ENCODE data around the gene S100A2.

The S100A2 gene

GRCh38 chr1:153550398-153550758 lies 15.3 kb downstream of the S100A2 start:
- Histone ChIP-seq H3K27ac (ENCODE audit: low read depth, low read length) (no peak overlapping the region), H3K4me1 (ENCODE audit: control insufficient read depth, low read length) (peaks cover 5% of the 10 kb centered on the region), H3K4me2 (ENCODE audit: low read length) (no peak overlapping the region), H3K4me3 (ENCODE audit: low read length) (no peak overlapping the region), H4K20me1 (ENCODE audit: control insufficient read depth, insufficient read depth, low read depth, low read length) (no peaks in the 10 kb centered on the region), H3K79me2 (ENCODE audit: control insufficient read depth, low read length) (no peaks in the 10 kb centered on the region), H3F3A (ENCODE audit: control insufficient read depth, insufficient read depth) (no peaks in the 10 kb centered on the region), H3K36me3 (ENCODE audit: control insufficient read depth, low read length) (no peaks in the 10 kb centered on the region), H3K27me3 (ENCODE audit: control insufficient read depth, low read length) (peaks cover 38% of the 10 kb centered on the region), H3K9me2 (replicated peaks; ENCODE audit: control insufficient read depth, low read length) (no peaks in the 10 kb centered on the region), H3K9me3 (ENCODE audit: control insufficient read depth, insufficient read depth, low read length) (no peaks in the 10 kb centered on the region)
- TF ChIP-seq CTCF (IDR thresholded peaks at IDR 0.05; ENCODE audit: low read depth, low read length, poor library complexity, severe bottlenecking) (no peak), EZH2phosphoT487 (IDR thresholded peaks at IDR 0.05; ENCODE audit: borderline replicate concordance, low read length) (no peak)

- no peaks in the 10 kb centered on the region for H3K36me3 ChIP-seq (ENCODE audit: control insufficient read depth, low read length)
- no peak overlapping the region for H3K4me3 ChIP-seq (ENCODE audit: low read length)
- TF ChIP-seq EZH2phosphoT487 (IDR thresholded peaks at IDR 0.05; ENCODE audit: borderline replicate concordance, low read length) (no peak), CTCF (IDR thresholded peaks at IDR 0.05; ENCODE audit: low read depth, low read length, poor library complexity, severe bottlenecking) (no peak)
- H3K27ac ChIP-seq (ENCODE audit: low read depth, low read length) = no peak overlapping the region
- H4K20me1 ChIP-seq (ENCODE audit: control insufficient read depth, insufficient read depth, low read depth, low read length) = no peaks in the 10 kb centered on the region
- H3K4me2 ChIP-seq (ENCODE audit: low read length) = no peak overlapping the region
- no peaks in the 10 kb centered on the region for H3K79me2 ChIP-seq (ENCODE audit: control insufficient read depth, low read length)
- H3K27me3 ChIP-seq (ENCODE audit: control insufficient read depth, low read length) = peaks cover 39% of the 10 kb centered on the region
- H3K9me3 ChIP-seq (ENCODE audit: control insufficient read depth, insufficient read depth, low read length) = no peaks in the 10 kb centered on the region
- H3K9me2 ChIP-seq (replicated peaks; ENCODE audit: control insufficient read depth, low read length) = no peaks in the 10 kb centered on the region
- peaks cover 10% of the 10 kb centered on the region for H3K4me1 ChIP-seq (ENCODE audit: control insufficient read depth, low read length)
- no peaks in the 10 kb centered on the region for H3F3A ChIP-seq (ENCODE audit: control insufficient read depth, insufficient read depth)
Observed at GRCh38 chr1:153549741-153550397, 15.8 kb downstream of the S100A2 start.

DNA sequence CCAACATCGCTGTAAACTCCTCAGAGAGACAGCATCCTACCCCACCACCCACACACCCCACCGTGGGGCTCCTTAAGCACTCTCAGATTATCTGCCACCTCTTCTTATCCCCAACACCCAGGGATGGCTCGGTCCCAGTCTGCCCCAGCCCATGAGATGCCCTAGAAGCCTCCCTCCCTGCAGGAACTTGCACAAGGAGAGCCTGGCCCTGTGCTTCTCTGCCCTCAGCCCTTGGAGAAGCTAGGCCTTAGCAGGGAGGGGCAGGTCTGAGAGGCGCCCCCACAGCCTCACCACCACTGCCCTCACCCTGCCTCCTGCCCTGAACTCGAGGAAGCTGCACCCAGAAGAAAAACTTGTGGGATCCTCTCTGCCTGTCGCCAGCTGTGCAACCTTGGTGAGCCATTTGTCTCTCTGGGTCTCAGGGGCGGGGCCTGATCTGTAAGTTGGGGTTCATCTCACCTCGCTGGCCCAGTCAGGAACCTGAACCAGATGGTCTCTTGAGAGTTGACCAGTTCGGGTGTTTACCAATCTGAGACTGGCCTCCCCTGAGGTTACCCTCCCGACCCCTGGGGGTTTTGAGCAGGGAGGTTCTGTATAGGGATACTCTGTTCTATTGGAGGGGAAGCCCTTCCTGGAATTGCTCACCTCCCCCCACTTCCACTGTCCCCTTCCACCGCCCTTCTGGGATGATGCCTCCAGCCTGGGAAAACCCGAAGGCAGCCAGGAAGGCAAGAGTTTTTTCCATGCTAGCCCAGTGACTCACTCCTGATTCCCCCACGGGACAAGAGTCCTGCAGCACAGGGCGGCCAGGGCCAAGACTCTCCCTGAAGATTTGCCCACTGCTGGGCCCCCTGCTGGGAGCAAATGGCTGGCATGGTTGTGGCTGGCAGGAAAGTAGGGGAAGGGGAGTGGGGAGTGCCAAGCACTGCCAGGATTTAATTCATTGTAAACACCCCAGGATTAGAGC lies 16.6 kb downstream of the S100A2 start, which contains the start of gene S100A3:
Gene S100A3 (minus strand): TSS at position 537 of the 967 bp plus-strand sequence. CDS start 773 bp downstream, outside the sequence.
- no peak within 1 kb of the TSS for H3K4me2 ChIP-seq (ENCODE audit: low read length)
- H3K9me2 ChIP-seq (replicated peaks; ENCODE audit: control insufficient read depth, low read length) = no peaks in the 10 kb centered on the region
- peaks cover 12% of the 10 kb centered on the region for H3K4me1 ChIP-seq (ENCODE audit: control insufficient read depth, low read length)
- no peaks in the 10 kb centered on the region for H3K79me2 ChIP-seq (ENCODE audit: control insufficient read depth, low read length)
- no peak within 1 kb of the TSS for H3K27ac ChIP-seq (ENCODE audit: low read depth, low read length)
- H3K9me3 ChIP-seq (ENCODE audit: control insufficient read depth, insufficient read depth, low read length) = no peaks in the 10 kb centered on the region
- TF ChIP-seq EZH2phosphoT487 (IDR thresholded peaks at IDR 0.05; ENCODE audit: borderline replicate concordance, low read length) (no peak), CTCF (IDR thresholded peaks at IDR 0.05; ENCODE audit: low read depth, low read length, poor library complexity, severe bottlenecking) (no peak)
- peaks cover 41% of the 10 kb centered on the region for H3K27me3 ChIP-seq (ENCODE audit: control insufficient read depth, low read length)
- no peaks in the 10 kb centered on the region for H3K36me3 ChIP-seq (ENCODE audit: control insufficient read depth, low read length)
- no peaks in the 10 kb centered on the region for H4K20me1 ChIP-seq (ENCODE audit: control insufficient read depth, insufficient read depth, low read depth, low read length)
- H3K4me3 ChIP-seq (ENCODE audit: low read length) = no peak within 1 kb of the TSS
- no peaks in the 10 kb centered on the region for H3F3A ChIP-seq (ENCODE audit: control insufficient read depth, insufficient read depth)

Measured in DOHH2 (cell line).